ENCODE measurements around the gene SEL1L.
"Not testable (repeated sequence)": the region's sequence is repeated elsewhere in the genome, so short reads cannot be mapped to it uniquely, and the experiment has no call there.

Gene SEL1L

DNA sequence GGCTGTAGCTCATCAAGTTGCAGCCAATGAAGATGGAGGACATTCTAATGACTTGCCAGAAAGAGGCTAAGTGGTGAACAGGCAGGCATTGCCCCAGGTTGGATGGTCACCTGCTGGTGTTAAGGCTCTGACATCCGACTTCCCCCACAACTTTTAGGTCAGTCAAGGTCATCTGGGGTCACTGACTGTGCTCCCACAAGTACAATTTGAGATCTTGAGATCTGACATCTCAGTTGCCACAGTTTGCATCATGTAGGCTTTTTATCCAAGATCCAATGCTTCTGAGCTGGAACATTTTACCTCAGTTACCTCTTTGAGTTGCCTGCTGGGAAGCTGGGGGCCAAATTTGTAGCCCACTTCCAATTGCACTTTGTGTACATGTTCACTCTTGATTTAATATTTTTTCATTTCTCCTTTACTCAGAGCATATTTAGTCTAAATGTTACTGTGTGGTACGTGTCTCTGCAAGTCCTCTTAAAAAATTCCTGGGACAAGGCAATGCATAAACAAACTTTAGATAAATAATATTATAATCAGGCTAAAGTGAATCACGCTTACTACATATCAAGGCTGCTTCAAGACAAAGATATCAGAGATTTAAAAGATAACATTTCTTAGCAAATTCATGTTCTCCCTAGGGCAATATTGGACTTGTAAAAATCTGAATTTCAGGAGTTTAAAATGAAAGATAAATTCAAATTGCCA is 61.4 kb downstream of the SEL1L start:
- DNase-seq = no peak

DNA sequence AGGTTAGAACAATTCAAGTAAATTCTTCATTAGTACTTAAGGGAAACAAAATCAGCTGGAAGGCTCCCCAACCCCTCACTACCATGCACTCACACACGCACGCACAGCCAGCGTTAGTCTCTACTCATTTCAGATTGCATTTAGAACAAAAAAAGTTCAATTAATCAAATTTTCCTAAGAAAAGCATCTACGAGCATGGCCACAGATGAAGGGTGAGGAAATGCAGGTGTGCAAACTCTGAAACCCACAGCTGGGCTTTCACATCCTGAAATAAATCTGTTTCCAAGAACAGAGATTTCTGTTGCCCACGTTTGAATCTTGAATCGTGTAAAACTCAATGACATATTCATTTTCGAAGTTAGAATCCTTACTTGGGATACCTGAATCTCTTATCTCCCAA is 62.6 kb downstream of the SEL1L start:
- no peak for DNase-seq

DNA sequence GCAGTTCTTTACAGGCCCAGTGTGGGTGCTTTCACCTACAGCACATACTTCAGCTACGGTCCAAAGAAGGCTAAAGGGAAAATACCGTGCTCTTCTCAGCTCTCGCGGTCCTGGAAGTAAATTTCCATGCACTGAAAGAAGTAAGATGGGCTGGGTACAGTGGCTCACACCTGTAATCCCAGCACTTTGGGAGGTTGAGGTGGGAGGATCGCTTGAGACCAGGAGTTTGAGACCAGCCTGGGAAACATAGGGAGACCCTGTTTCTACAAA is 63.2 kb downstream of the SEL1L start:
- not testable (repeated sequence) for DNase-seq

DNA sequence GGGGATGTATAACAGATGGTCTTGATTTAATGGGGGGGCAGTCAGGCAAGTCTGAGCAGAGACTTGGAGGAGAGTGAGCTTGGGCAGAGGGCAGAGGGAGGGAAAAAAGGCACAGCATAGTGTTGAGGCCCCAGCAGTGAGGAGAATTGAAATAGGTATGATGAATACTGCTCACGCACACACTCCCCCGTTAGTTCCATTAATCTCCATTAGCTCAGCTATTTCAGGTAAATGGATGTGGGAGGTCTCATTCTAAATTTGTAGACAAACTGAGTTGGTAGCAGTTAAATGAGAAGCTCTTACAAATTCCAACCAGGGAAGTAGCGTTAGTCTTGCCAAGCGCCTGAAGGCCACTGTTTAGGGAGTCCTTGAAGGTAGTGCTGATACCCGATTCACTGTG is 66.8 kb downstream of the SEL1L start:
- DNase-seq = no peak

DNA sequence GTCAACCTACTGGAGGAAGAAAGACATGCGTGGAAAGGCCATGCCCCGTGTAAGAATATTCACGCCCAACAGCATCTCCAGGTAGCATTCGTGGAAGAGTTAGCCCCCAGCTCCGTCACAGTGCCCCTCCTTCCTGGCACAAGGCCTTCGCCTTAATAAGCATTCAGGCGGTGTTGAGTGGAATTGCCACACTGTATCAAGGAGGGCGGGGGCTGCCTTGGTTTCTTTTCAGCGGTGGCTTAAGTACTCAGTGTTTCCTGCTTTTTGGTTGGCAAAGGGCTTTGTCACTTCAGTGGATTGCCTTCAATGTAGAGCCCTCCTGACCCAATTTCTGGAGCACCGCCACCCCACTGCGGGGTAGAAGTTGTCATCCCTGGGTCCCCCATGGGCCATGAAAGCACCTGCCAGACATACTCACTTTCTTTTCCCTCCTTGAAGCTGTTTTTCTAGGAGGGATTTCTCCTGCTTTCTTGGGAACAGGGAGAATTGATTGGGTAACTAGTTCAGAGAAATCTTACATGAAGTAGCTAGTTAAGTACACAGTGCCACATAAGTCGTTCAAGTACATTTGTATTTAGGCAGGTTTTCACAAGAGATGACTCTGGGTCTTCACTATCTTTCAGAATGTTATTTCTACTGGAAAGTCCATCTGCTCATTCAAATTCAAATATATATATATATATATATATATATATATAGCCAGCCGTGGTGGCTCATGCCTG is 68.0 kb downstream of the SEL1L start:
- DNase-seq = no peak

DNA sequence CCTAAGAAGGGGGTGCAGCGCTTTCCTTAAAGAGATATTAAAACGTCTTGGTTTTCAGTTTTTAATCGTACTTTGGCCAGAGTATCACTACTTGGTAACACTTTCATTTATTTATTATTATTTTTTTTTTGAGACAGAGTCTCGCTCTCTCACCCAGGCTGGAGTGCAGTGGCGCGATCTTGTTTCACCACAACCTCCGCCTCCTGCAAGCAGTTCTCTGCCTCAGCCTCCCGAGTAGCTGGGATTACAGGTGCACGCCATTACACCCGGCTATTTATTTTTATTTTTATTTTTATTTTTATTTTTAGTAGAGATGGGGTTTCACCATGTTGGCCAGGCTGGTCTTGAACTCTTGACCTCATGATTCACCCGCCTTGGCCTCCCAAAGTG is 68.7 kb downstream of the SEL1L start:
- DNase-seq = not testable (repeated sequence)

DNA sequence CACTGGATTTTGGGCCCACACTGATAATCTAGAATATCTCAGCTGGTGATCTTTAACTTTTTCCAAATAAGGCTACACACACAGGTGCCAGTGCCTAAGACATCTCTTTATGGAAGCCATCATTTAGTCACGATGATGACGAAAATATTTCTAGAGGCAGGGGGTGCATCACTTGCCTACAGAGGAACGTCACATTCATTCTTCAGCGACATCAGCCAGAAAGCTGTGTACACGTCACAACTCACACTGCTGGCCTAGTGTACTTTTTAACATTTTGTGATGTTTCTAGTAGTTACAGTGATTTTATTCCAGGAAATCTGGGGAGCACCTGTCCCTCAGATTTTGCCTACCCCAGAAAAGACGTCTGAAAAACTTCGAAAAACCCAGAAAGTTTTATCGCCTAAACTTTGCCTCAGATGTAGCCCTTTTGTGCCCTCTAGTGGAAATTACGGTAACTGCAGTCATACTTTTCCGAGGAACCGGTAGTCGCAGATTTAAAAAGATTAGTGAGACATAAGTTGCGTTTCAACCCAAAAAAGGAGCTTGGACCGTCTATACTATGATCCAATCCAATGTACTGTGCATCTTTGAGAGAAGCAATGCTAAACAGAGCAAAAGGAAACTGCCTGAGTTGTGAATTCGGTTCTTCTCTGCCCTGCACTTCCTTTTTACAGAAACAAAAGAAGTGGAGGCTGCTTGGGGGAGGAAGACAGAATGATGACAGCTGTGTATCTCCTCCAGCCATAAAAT is 69.2 kb downstream of the SEL1L start:
- DNase-seq = peak; percentile 1 to 59

DNA sequence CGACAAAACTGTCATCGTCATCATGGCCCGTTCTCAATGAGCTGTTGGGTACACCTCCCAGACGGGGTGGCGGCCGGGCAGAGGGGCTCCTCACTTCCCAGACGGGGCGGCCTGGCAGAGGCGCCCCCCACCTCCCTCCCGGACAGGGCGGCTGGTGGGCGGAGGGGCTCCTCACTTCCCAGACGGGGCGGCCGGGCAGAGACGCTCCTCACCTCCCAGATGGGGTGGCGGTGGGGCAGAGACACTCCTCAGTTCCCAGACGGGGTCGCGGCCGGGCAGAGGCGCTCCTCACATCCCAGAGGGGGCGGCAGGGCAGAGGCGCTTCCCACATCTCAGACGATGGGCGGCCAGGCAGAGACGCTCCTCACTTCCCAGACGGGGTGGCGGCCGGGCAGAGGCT is 71.3 kb downstream of the SEL1L start:
- not testable (repeated sequence) for DNase-seq

DNA sequence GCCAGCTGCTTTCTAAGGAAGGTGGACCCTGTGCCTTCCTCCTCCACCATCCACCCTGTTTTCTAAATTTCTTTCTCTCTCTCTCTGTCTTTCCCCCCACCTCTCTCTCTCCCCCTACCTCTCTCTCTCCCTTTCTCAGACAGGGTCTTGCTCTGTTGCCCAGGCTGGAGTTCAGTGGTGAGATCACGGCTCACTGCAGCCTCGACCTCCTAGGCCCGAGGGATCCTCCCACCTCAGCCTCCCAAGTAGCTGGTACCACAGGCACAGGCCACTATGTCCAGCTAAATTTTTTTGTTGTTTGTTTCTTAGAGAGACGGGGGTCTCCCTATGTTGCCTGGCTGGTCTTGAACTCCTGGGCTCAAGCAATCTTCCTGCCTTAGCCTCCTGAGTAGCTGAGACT is 73.7 kb downstream of the SEL1L start:
- no peak for DNase-seq

DNA sequence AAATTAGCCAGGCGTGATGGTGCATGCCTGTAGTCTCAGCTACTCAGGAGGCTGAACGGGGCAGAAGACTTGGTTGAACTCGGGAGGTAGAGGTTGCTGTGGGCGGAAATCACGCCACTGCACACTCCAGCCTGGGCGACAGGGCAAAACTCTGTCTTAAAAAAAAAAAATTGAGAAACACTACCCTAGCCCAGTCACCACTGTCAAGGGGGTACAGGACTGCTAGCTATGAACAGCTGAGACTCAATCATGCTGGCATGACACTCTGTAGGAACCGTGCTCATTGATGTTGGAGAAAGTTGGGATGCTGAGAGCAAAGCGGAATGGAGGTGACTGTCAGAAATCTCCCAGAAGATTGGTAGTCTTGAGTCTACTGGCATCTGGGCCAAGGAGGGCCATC is 75.3 kb downstream of the SEL1L start:
- no peak for DNase-seq

DNA sequence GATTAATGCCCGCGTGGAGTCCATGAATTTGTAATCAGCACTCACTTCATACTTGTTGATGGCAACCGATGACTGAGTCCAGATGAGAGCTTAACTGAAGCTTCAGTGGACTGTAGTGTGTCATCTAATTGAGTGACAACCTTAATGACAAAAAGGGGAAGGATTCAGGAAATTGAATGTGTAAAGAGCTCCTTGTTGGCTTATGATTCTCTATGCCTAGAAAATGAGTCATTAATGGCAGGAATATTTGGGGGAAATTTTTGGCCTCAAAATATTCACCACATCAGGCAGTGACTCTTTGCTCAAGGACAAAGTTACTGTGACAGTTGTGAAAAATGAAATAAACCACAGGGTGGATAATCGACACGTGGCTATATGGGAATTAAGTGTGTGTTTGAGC is 78.3 kb downstream of the SEL1L start:
- DNase-seq = no peak

DNA sequence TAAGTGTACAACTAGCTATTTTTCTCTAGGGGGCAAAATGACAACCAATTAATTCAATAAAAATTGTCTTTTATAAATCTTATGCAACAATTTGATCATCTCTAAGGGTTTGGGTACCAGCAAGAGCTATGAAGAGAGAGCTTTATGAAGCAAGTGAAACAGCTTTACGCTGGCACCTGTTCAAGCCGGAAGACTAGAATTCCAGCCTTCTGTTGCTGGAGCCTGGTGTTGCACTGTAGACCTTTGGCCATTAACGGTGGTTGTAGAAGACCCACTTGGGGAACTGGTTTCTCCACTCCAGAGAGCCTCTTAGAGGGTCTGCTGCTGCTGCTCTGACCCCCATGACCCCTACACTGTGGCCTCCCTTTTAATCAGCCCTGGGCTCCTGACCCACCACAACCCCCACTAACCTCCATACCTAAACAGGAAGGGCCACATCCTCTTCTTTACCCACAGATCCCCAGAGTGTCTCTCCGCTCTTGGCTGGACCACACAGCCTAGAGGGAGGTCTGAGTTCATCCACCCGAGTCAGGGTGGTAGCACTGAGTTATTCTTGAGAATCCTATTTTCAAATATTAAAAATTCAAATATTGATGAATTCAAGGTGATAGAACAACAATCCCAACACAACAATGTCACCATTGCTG is 79.0 kb downstream of the SEL1L start:
- DNase-seq = no peak

DNA sequence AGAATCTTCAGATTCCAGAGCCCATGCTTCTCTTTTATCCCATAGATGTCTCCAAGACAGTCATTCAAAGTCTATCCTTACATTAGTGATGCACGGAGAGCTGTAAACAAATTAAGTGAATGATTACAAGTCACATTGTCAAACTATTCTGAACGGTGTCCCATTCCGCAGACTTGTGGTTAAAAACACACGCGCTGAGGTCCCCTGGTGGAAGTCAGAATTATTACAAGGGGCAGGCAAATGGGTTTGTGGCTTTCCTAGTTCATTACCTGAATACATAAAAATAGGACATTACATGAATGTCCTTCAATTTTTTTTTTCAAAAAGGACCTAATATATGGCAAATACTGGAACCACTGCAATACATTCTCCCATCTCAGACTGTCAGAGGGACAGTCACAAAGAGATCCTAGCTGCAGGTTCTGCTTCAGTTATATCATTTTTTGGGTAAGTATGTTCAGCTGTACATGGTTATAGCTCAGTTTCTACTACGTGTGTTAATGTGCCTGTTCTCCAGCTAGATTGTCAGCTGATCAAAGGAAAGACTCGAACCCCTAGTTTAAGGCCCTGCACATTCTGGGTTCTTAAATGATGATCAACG is 80.4 kb downstream of the SEL1L start:
- peak; percentile 56 to 71 for DNase-seq

DNA sequence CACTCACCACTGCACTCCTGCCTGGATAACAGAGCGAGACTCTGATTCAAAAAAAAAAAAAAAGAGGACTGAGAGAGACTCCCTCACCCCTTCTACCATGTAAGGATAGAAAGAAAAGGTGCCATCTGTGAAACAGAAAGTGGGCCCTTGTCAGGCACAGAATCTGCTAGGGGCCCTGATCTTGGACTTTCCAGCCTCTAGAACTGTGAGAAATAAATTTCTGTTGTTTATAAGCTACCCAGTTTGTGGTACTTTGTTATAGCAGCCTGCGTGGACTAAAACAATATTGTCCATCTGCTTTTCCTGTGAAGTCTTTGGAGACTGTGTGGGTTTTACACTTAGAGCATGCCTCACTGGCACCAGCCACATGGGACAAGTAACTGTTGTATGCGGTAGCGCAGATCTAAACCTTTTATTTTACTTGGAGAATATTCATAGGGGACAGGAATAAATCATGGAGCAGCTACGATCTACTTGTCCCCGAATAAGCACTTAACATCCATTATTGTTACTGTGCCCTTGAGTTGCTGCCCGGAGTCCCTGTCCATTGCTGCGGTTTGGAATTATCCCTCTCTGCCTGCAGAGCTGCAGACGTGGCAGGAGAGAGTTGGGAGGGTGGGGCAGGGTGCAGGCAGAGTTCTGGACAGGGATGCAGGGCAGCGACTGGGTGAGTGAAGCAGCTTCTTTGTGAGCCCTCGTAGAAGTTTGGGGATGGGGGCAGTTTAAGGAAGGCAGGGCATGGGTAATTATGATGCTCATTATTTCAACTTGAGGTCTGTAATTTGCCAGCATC is 81.1 kb downstream of the SEL1L start:
- no peak for DNase-seq

DNA sequence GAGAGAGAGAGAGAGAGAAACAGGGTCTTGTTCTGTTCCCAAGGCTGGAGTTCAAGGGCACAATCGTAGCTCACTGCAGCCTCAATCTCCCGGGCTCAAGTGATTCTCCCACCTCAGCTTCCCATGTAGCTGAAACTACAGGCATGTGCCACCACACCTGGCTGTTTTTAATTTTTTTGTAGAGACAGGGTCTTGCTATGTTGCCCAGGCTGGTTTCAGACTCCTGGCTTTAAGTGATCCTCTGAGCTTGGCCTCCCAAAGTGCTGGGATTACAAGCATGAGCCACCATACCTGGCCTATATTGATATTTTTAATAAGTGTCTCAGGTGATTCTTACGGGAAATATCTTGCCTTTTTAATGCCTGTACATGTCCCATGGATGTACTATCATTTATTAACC is 82.7 kb downstream of the SEL1L start:
- DNase-seq = no peak

DNA sequence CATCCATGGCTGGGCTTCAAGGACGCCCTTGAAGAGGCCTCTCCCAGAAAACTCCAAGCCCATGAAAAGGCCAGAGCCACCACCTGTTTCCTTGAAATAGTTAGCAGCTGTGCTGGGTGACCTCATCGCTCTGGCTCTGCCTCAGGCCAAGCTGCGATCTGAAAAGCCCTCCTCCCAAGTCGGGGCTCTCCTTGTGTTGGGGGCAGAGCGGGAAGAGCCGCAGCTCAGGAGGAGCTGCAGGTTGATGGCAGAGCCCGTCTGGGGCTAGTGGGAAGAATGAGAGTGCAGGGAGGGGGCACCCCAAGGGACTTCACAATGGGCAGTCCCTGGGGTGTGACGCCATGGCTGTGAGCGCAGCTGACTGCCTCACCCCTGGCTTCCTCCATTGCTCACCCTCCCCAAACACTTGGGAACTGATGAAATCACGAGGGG is 83.5 kb downstream of the SEL1L start:
- no peak for DNase-seq

DNA sequence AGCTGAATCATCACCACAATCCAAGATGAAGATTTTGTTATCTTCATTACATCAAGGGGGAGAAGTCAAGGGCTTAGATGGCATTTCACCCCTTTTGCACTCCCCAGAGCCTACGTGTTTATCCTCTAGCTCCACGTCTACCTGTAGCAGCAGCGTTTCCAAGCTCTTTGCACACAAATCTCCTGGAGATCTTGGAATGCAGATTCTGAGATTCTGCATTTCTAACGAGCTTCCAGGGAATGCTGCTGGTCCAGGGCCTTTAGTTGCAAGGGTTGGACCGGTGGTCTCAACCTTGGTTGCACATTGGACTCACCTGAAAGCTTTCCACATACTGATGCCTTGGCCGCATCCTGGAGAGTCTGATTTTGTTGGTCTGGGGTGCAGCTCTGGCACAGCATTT is 84.1 kb downstream of the SEL1L start:
- no peak for DNase-seq

DNA sequence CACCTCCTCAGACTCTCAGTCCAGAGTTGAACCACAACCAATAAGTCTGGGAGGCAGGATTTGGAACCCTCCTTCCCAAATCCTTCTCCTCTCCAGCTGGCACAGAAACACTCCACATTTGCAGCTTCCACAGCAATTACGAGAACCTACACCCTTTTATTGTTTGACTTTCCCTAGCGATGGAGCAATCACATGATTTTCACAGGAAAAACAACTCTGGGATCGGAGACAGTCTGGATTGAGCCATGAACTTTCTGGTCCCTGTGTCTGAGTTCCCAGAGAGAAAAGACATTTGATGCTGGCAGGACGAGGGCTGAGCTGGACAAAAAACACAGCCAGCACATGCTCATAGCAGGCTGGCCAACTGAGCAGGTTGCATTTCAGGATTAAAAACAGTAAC is 84.5 kb downstream of the SEL1L start:
- DNase-seq = no peak

DNA sequence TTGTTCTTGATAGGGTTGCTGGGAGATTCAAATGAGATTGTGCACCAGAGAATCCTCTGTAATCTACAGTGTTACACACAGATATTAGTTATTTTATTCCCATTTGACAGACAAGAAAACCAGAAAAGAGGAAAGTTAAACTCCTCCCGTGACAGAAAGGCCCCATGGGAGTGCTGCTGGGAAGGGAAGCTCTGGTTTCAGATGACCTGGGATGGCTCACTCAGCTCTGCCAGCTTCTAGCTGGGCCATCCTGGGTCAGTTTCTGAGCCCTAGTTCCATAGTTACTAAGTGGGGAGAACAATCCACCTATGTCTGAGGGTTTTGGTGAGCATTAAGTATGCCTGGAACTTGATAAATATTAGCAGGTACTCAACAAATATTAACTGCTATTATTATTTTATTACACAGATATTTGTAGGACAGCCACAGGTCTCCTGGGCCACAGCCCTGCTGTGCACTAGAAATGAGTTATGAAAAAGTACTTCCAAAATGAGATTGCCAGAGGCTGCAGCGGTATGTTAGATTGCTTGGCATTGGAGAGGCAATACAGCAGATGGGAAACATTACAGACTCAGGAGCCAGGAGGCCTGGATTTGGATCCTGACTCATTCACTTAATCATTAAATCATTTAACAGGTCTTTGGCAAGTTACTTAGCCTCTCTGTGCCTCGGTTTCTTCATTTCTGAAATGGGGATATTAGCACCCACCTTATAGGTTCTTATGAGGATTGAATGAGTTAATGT is 86.5 kb downstream of the SEL1L start:
- DNase-seq = no peak

DNA sequence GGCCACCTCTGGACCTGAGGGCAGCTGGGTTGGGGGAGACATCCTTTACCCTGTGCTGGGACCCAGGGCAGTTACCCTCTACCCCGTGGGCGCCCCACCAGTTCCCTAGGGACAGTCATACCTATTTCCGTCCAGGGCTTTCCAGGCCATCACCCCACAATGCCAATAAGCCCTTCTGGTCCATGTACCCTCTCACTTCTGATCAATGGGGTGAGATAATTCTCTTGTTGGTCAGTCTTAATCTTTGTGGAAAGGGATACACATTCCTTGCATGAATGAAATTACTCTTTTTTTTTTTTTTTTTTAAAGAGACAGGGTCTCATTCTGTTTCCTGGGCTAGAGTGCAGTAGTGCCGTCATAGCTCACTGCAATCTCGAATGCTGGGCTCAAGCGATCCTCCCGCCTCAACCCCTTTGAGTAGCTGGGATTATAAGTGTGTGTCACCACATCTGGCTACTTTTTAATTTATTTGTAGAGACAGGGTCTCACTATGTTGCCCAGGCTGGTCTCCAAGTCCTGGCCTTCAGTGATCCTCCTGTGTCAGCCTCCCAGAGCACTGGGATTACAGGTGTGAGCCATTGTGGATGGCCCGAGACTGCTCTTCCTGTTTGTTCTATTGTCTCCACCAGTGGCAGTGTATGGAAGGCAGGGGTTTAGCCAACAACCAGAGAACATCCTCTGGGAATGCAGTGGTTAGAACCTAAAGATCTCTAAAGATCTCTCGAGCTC is 87.2 kb downstream of the SEL1L start:
- DNase-seq = no peak

DNA sequence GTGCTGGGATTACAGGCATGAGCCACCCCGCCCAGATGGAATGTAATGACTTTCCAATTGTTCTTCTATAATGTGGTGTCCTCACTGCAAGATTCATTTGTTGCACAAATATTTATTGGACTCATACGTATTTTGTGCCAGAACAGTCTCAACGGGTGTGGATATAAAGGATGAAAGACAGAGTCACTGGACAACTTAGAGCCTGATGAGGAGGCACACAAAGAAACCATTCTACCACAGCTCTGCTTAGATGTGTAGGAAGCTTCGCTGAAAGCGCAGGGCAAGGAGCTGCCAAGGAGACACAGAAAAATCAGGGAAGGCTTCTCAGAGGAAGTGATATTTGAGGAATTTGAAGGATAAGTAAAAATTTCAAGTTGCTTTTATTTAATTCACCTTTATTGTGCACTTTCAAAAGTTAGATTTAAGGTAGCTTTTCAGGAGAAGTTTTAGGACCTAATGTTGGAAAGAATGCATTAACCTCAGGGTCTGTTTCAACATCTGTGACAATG is 92.0 kb downstream of the SEL1L start:
- no peak for DNase-seq

Measured in NCI-H526 (cell line).